IMR-90 (cell line): ENCODE results near the gene XPR1. TPM values are rescaled to one million over a fixed set of nuclear protein-coding genes. Genes with fewer than 3 reads are reported as not detected.
"Not testable (repeated sequence)": the region's sequence is repeated elsewhere in the genome, so short reads cannot be mapped to it uniquely, and the experiment has no call there.

Source experiments
- ATAC-seq: fragments of 200-7000 bp; cut with Tn5 transposase; 2 replicates; pipeline ENCODE4 v1.9.1; 2020; ENCODE audit warnings: low read depth, mild to moderate bottlenecking, moderate library complexity
- BruUV-seq: library from RNA; stranded (reverse); fragments of 400-500 nt; replicated peaks from 2 replicates; lab custom pipeline; 2021; lab: Mats Ljungman, UMichigan
- CTCF ChIA-PET: fragments of 300-600 bp; formaldehyde crosslinking; extraction: SDS; loops from one replicate; lab custom pipeline; 2021; ENCODE audit warnings: antibody characterized with exemption; lab: Yijun Ruan, JAX
- POLR2A ChIA-PET: fragments of 300-600 bp; sonication (Branson Sonifier 250); formaldehyde crosslinking; loops from one replicate; lab custom pipeline; 2022; ENCODE audit warnings: antibody characterized with exemption; ENCODE audit not compliant: unreplicated experiment; lab: Charles Lee
- DNase-seq: peaks from one replicate; pipeline ENCODE4 v3.0.0; 2013
- H2AFZ ChIP-seq: replicated peaks from 2 replicates; pipeline ENCODE3; 2013; ENCODE audit warnings: low read length, mild to moderate bottlenecking; ENCODE audit not compliant: poor library complexity
- H2AK5ac ChIP-seq: 2 replicates; pipeline ENCODE4 v1.6.1; 2013; ENCODE audit warnings: low read depth, low read length, inconsistent platforms
- H2AK9ac ChIP-seq: replicated peaks from 2 replicates; pipeline ENCODE3; 2013; ENCODE audit warnings: mild to moderate bottlenecking, low read depth, low read length, moderate library complexity; ENCODE audit not compliant: poor library complexity
- H2BK120ac ChIP-seq: 2 replicates; pipeline ENCODE4 v1.6.1; 2013; ENCODE audit warnings: low read depth, low read length, inconsistent platforms
- H2BK15ac ChIP-seq: 3 replicates; pipeline ENCODE4 v1.6.1; 2013; ENCODE audit warnings: low read depth, low read length, inconsistent platforms
- H2BK20ac ChIP-seq: 2 replicates; pipeline ENCODE4 v1.6.1; 2013; ENCODE audit warnings: low read depth, mild to moderate bottlenecking, inconsistent platforms, low read length, moderate library complexity
- H2BK5ac ChIP-seq: 2 replicates; pipeline ENCODE4 v1.6.1; 2013; ENCODE audit warnings: mild to moderate bottlenecking, low read depth, low read length, inconsistent platforms; ENCODE audit not compliant: poor library complexity, severe bottlenecking
- H3K14ac ChIP-seq: replicated peaks from 2 replicates; pipeline ENCODE4 v1.6.1; 2013; ENCODE audit warnings: low read depth, low read length, inconsistent platforms
- H3K18ac ChIP-seq: 2 replicates; pipeline ENCODE4 v1.6.1; 2013; ENCODE audit warnings: low read depth, low read length, control low read depth
- H3K23ac ChIP-seq: 2 replicates; pipeline ENCODE4 v1.6.1; 2013; ENCODE audit warnings: low read depth, low read length, inconsistent platforms
- H3K27ac ChIP-seq: 2 replicates; pipeline ENCODE4 v1.5.1; 2013; ENCODE audit warnings: mild to moderate bottlenecking, control low read depth, low read length; ENCODE audit not compliant: insufficient read depth
- H3K27me3 ChIP-seq: 2 replicates; pipeline ENCODE4 v1.6.1; 2013; ENCODE audit warnings: low read length; ENCODE audit not compliant: control insufficient read depth, insufficient read depth
- H3K36me3 ChIP-seq: 2 replicates; pipeline ENCODE4 v1.6.1; 2013; ENCODE audit warnings: low read length, mixed read lengths; ENCODE audit not compliant: control insufficient read depth, insufficient read depth
- H3K4ac ChIP-seq: 2 replicates; pipeline ENCODE4 v1.6.1; 2013; ENCODE audit warnings: low read depth, low read length, inconsistent platforms
- H3K4me1 ChIP-seq: 2 replicates; pipeline ENCODE4 v1.6.1; 2013; ENCODE audit warnings: low read length, mixed read lengths; ENCODE audit not compliant: control insufficient read depth, insufficient read depth
- H3K4me2 ChIP-seq: 2 replicates; pipeline ENCODE4 v1.6.1; 2013; ENCODE audit warnings: low read depth, mild to moderate bottlenecking, control low read depth, low read length, moderate library complexity
- H3K4me3 ChIP-seq: 2 replicates; pipeline ENCODE4 v1.5.1; 2013; ENCODE audit warnings: low read depth, mild to moderate bottlenecking, control low read depth, low read length, moderate library complexity; ENCODE audit not compliant: insufficient read depth
- H3K56ac ChIP-seq: 2 replicates; pipeline ENCODE4 v1.6.1; 2013; ENCODE audit warnings: low read length, inconsistent platforms; ENCODE audit not compliant: insufficient read depth; ENCODE audit errors: extremely low read depth
- H3K79me1 ChIP-seq, 2 experiments: 2 replicates each; pipeline ENCODE4 v1.6.1; 2013; ENCODE audit warnings: low read length in 2 of 2, inconsistent platforms in 1 of 2, low read depth in 1 of 2
- H3K9ac ChIP-seq: 2 replicates; pipeline ENCODE4 v1.6.1; 2013; ENCODE audit warnings: low read depth, low read length, control low read depth
- H3K9me1 ChIP-seq: 2 replicates; pipeline ENCODE4 v1.6.1; 2013; ENCODE audit warnings: low read length, inconsistent platforms; ENCODE audit not compliant: insufficient read depth
- H3K9me3 ChIP-seq: 2 replicates; pipeline ENCODE4 v1.6.1; 2013; ENCODE audit warnings: low read length; ENCODE audit not compliant: control insufficient read depth, insufficient read depth
- H4K20me1 ChIP-seq: 2 replicates; pipeline ENCODE4 v1.6.1; 2013; ENCODE audit warnings: low read length, inconsistent platforms; ENCODE audit not compliant: insufficient read depth
- H4K5ac ChIP-seq: 2 replicates; pipeline ENCODE4 v1.6.1; 2013; ENCODE audit warnings: mild to moderate bottlenecking, low read depth, low read length, control low read depth
- H4K8ac ChIP-seq, 2 experiments: 2 replicates each; pipeline ENCODE4 v1.6.1; 2013; ENCODE audit warnings: low read depth in 2 of 2, low read length in 2 of 2, control low read depth in 1 of 2, inconsistent platforms in 1 of 2
- H4K91ac ChIP-seq: 2 replicates; pipeline ENCODE4 v1.6.1; 2013; ENCODE audit warnings: low read depth, low read length, inconsistent platforms; ENCODE audit not compliant: insufficient read depth
- WGBS, 2 experiments: methylation state at CpG; one replicate each; pipeline versions ENCODE4 v1.1.5 to v1.1.7; 2013; ENCODE audit warnings: missing lambda C conversion rate in 2 of 2; ENCODE audit not compliant: insufficient read length in 1 of 2; ENCODE audit errors: extremely low coverage in 2 of 2; 5-methylcytosine and 5-hydroxymethylcytosine counted together
- dilution Hi-C: fragments of 300-500 bp; cut with HindIII; formaldehyde crosslinking; loops from one replicate; pipeline ENCODE4 v1.14.3; 2018; ENCODE audit warnings: low sequenced_read_pairs; ENCODE audit not compliant: unreplicated experiment
- in situ Hi-C: fragments of 300-500 bp; cut with MboI; formaldehyde crosslinking; loops from 3 replicates; pipeline ENCODE4 v1.14.3; 2019; ENCODE audit warnings: low sequenced_read_pairs, inconsistent platforms, mixed read lengths
- intact Hi-C: fragments of 100-400 bp; cut with micrococcal nuclease; formaldehyde crosslinking; loops from 2 replicates; pipeline ENCODE4 v1.10.0; 2022
- polyA plus RNA-seq, 3 experiments: library from polyadenylated mRNA; depleted of rRNA; stranded (reverse); fragments of >200 nt; gene quantifications; 2 replicates each; pipeline ENCODE4 v1.2.3, GENCODE V29; 2012; ENCODE audit warnings: low replicate concordance in 1 of 3
- total RNA-seq: library from RNA; depleted of rRNA; stranded (reverse); fragments of >200 nt; gene quantifications from 2 replicates; pipeline ENCODE4 v1.2.3, GENCODE V29; 2012

Gene XPR1
- total and polyA plus RNA-seq, 2 of the 4 experiments (the other 2 are of a cell fraction) = 11.8 to 25.1 TPM

- BruUV-seq, H2AK9ac ChIP-seq, POLR2A ChIA-PET, H2BK120ac ChIP-seq, H3K4me3 ChIP-seq, H4K5ac ChIP-seq, H2AK5ac ChIP-seq, H3K9me1 ChIP-seq, H4K20me1 ChIP-seq, H4K8ac ChIP-seq, H3K27me3 ChIP-seq, H3K4ac ChIP-seq, H3K4me2 ChIP-seq, H2BK20ac ChIP-seq, H3K9ac ChIP-seq, H2BK5ac ChIP-seq, H3K18ac ChIP-seq, intact Hi-C loops, H2BK15ac ChIP-seq, DNase-seq, H3K23ac ChIP-seq, CTCF ChIA-PET, H3K79me1 ChIP-seq, H2AFZ ChIP-seq, H3K56ac ChIP-seq, H4K91ac ChIP-seq, dilution Hi-C loops, ATAC-seq, H3K14ac ChIP-seq, H3K4me1 ChIP-seq, H3K27ac ChIP-seq, H3K9me3 ChIP-seq, in situ Hi-C loops, H3K36me3 ChIP-seq: not testable (repeated sequence)
- WGBS, 2 experiments = no CpG with 5 or more reads among the region's 1 CpG
Observed at GRCh38 chr1:180833180-180833579, 201.4 kb downstream of the XPR1 start.
